Ishikawa (cell line): ENCODE data around the gene NHS.

Experiments used
- CEBPB ChIP-seq: IDR thresholded peaks from 2 replicates; pipeline ENCODE4 v1.6.1; 2012
- EP300 ChIP-seq: IDR thresholded peaks from 2 replicates; pipeline ENCODE4 v1.6.1; 2012; ENCODE audit warnings: borderline replicate concordance
- MAX ChIP-seq: IDR thresholded peaks from 2 replicates; pipeline ENCODE4 v1.6.1; 2012
- RAD21 ChIP-seq: IDR thresholded peaks from 2 replicates; pipeline ENCODE4 v1.6.1; 2012; ENCODE audit warnings: low read depth
- REST ChIP-seq: IDR thresholded peaks from 2 replicates; pipeline ENCODE4 v1.6.1; 2012; ENCODE audit warnings: low read depth, mild to moderate bottlenecking
- TAF1 ChIP-seq: IDR thresholded peaks from 2 replicates; pipeline ENCODE4 v1.6.1; 2012; ENCODE audit warnings: low read depth, mild to moderate bottlenecking
- TCF12 ChIP-seq: IDR thresholded peaks from 2 replicates; pipeline ENCODE4 v1.6.1; 2012; ENCODE audit warnings: low read depth
- TEAD4 ChIP-seq: IDR thresholded peaks from 2 replicates; pipeline ENCODE4 v1.6.1; 2012
- YY1 ChIP-seq: IDR thresholded peaks from 2 replicates; pipeline ENCODE4 v1.6.1; 2012; ENCODE audit warnings: low read depth

GRCh38 chrX:17608888-17609287, 233.9 kb downstream of the NHS start:
- TF ChIP-seq REST (no peak), RAD21 (no peak), TEAD4 (no peak), CEBPB (peak; percentile 82), TCF12 (peak; percentile 89), EP300 (peak; percentile 73), MAX (no peak), YY1 (no peak), TAF1 (no peak)
